Body of pancreas (tissue), 4 donors: ENCODE data around the gene AGO3.

Experiments used
- CTCF ChIP-seq, 7 experiments: fragments of 450-650 bp in 4 of 7; fragments of 200-600 bp in 3 of 7; sonication (generic) in 3 of 7; IDR thresholded peaks; one replicate each; pipeline ENCODE4 v1.5.1; 2016 to 2019; ENCODE audit warnings: antibody characterized with exemption in 7 of 7
- POLR2A ChIP-seq, 3 donors: fragments of 450-650 bp; IDR thresholded peaks; one replicate each; pipeline ENCODE4 v1.6.1; 2016; ENCODE audit warnings: antibody characterized with exemption in 3 of 3, mild to moderate bottlenecking in 2 of 3

- TF ChIP-seq CTCF (IDR thresholded peaks at IDR 0.05) (no peak), POLR2A (IDR thresholded peaks at IDR 0.05) (no peak)
Measured at GRCh38 chr1:36034692-36035091, 103.8 kb downstream of the AGO3 start.
